Vagina (tissue), 2 donors: ENCODE data around the gene NECTIN2.

ENCODE experiments used
- CTCF ChIP-seq, 3 experiments: fragments of 450-650 bp in 2 of 3; fragments of 200-600 bp in 1 of 3; sonication (generic) in 1 of 3; IDR thresholded peaks; one replicate each; pipeline ENCODE4 v1.5.1; 2017 to 2019; ENCODE audit warnings: antibody characterized with exemption in 3 of 3, mild to moderate bottlenecking in 2 of 3, moderate library complexity in 2 of 3
- POLR2A ChIP-seq, 2 donors: fragments of 450-650 bp; IDR thresholded peaks; one replicate each; pipeline ENCODE4 v1.6.1; 2017; ENCODE audit warnings: antibody characterized with exemption in 2 of 2, mild to moderate bottlenecking in 2 of 2, moderate library complexity in 2 of 2
- POLR2AphosphoS5 ChIP-seq, 2 donors: sonication (generic); formaldehyde crosslinking; IDR thresholded peaks; one replicate each; pipeline ENCODE4 v1.9.0; 2017; ENCODE audit warnings: antibody characterized with exemption in 2 of 2, mild to moderate bottlenecking in 2 of 2, low read depth in 1 of 2; ENCODE audit not compliant: insufficient read depth in 1 of 2

DNA sequence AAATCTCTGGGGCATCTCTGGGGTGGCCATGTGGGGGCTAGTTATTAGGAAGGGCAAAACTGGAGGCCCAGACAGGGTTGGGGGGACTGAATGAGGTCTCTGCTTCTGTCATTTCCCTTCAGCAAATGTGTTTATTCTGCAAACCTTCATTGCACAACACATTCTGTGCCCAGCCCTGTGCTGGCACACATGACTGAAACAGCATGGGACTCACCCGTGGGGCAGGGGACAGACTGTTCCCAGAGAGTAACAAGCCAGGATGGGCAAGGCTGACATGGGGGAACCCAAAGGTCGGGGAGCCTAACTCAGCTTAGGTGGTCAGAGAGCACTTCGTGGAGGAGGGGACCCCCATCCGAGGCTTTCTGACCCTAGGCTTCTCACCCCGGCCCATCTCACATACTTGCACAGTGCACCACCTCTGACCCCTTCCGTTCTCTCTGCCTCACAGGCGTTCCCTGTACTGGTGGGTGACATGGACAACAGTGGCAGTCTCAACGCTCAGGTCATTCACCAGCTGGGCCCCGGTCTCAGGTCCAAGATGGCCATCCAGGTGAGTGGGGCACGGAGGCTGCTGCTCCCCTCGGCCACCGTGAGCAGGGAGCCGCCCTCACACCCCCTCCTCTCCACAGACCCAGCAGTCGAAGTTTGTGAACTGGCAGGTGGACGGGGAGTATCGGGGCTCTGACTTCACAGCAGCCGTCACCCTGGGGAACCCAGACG is 47.4 kb downstream of the NECTIN2 start:
- no peak for TF ChIP-seq POLR2A (IDR thresholded peaks at IDR 0.05)
- no peak for TF ChIP-seq POLR2AphosphoS5 (IDR thresholded peaks at IDR 0.05; ENCODE audit: insufficient read depth in 1 of 2, low read depth in 1 of 2)
- no peak for TF ChIP-seq CTCF (IDR thresholded peaks at IDR 0.05)
